ENCODE data around the gene SFXN4.

DNA sequence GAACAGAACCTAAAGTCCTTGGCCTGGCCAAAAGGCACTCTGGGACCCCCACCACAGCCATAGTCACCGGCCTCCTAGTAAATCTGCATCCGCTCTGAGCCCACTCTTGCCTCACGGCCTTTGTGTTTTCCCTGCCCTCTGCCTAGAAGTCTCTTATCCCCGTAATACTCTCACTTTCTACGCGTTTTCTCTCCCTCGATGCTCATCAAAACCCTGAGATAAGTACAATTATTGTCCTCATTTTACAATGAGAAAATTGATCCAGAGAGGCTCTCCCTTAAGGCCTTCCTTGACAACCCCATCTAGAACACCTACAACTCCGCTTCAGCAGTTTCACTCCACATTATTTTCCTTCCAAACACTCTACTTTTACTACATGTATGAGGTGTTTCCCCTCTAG lies 1.5 kb upstream of the SFXN4 start:
- TF ChIP-seq POLR2A (IDR thresholded peaks at IDR 0.05) (no peak), POLR2AphosphoS5 (IDR thresholded peaks at IDR 0.05) (no peak)
- TF ChIP-seq, protein P1, sequence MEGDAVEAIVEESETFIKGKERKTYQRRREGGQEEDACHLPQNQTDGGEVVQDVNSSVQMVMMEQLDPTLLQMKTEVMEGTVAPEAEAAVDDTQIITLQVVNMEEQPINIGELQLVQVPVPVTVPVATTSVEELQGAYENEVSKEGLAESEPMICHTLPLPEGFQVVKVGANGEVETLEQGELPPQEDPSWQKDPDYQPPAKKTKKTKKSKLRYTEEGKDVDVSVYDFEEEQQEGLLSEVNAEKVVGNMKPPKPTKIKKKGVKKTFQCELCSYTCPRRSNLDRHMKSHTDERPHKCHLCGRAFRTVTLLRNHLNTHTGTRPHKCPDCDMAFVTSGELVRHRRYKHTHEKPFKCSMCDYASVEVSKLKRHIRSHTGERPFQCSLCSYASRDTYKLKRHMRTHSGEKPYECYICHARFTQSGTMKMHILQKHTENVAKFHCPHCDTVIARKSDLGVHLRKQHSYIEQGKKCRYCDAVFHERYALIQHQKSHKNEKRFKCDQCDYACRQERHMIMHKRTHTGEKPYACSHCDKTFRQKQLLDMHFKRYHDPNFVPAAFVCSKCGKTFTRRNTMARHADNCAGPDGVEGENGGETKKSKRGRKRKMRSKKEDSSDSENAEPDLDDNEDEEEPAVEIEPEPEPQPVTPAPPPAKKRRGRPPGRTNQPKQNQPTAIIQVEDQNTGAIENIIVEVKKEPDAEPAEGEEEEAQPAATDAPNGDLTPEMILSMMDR (IDR thresholded peaks at IDR 0.05) = no peak
